ELF-1 (cell line): ENCODE results near the gene DCAF17.
"Not testable (repeated sequence)": the region's sequence is repeated elsewhere in the genome, so short reads cannot be mapped to it uniquely, and the experiment has no call there.

ENCODE experiments used
- DNase-seq: peaks from one replicate; pipeline ENCODE4 v3.0.0-alpha.2; 2016; ENCODE audit warnings: low read depth, low spot score

DCAF17 gene

DNA sequence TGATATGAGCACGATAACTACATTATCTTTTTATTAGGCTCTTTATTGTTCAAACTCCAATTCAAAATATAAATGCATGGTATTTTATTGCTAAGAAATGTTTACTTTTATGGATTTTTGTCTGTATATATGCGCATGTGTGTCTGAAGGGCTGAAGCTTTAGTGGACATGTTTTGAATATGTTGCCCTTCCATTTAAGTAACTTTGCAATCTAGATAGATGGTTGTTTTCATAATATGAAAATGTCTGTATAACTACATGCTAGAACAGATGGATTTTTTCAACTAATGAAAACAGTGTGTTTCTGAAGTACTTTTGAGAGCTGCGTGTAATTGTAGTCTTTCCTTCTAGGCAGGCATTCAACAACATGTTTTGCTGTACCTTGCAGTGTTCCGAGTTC lies 18.7 kb downstream of the DCAF17 start:
- DNase-seq: no peak

DNA sequence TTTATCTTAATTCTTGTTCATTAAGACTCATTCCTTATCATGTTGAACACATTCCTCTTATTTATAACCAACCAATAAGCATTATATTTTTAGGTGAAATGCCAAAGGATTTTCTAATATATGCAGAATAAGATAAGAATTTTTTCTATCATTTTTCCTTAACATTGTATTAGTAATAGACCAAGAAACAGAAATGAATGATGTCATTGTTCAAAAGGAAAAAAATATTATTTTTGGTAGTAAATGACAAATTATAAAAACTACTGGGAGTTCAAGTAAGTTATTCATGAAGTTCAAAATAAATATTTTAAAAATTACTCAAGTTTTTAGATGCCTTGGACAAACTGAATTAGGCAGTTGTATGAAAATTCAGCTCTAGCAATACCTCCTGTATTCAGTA lies 25.5 kb downstream of the DCAF17 start:
- no peak for DNase-seq

DNA sequence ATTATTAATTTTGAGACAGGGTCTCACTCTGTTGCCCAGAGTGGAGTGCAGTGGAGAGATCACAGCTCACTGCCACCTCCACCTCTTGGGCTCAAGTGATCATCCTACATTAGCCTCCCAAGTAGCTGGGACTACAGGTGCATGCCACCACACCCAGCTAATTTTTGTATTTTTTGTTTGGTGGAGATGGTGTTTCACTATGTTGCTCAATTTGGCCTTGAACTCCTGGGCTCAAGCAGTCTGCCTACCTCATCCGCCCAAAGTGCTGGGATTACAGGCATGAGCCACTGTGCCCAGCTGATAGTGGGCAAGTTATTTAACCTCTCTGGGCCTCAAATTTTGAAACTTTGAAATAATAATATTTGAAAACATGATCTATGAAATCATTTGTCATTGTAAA lies 26.5 kb downstream of the DCAF17 start:
- DNase-seq: no peak

DNA sequence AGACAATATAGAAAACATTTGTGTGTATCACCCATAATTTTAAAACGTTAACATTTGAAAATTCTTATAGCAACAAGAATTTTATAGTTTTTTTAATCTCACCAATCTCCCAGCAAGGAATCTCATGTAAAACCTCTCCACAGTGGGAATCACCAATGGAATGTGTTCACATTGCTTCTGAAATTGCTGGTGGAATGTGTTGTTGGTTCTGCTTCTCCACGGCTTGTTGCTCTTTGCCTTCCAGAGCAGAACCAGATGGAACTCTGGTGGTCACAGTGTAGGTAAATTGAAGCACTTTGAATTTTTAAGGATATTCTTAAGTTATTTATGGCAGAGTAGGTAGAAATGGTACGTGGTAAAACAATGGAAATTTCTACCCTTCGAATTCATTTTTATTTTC lies 35.1 kb downstream of the DCAF17 start:
- DNase-seq: peak; percentile 3

DNA sequence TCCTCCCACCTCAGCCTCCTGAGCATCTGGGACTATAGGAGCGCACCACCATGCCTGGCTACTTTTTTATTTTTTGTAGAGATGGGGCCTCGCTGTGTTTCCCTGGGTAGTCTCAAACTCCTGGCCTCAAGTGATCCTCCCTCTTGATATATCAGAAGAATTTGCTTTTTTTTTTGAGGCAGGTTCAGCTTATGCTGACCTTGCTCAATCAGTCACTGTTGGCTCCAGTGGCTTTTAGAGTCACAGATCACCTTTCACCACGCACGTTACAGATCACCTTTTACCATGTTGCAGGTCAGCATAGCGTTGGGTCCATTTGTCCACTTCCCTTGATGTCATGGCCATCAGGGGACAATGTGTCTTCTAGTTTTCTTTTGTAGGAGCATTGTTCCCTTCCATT lies 36.1 kb downstream of the DCAF17 start:
- DNase-seq: no peak

DNA sequence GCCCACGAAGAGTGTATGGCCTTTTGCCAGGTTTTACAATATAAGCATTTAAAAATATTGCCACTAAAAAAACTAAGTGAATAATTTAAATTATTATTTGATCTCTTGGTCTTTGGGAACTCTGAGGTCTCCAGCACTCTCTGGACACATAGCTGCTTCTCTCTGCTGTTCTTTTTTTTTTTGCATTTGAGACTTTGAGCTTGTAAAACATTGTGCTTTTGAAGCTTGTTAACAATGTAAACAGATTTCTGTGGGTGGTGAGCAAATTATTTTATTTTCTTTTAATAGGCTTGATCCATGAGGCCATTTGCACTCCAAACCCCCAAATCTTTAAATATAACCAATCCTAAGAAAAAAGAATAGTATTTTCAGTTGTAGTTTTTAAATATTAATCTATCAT lies 42.0 kb downstream of the DCAF17 start:
- no peak for DNase-seq

DNA sequence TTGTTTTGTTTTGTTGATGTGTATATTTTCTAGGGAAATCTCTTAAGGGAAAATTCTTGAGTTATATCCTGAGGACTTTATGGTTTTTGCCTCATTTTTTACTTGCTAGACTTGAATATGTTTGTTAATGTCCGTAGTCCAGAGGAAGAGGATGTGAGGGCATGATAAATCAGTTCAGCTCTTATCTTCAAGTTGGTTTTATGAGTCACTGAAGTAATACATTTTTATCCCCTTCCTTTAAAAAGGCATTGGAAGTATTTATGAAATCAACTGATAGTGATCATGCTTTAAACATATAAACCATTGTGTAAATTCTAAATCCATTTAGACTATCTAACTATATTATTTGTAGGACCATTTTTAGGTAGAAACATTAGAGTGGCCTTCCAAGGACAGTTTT lies 44.3 kb downstream of the DCAF17 start:
- DNase-seq: no peak

DNA sequence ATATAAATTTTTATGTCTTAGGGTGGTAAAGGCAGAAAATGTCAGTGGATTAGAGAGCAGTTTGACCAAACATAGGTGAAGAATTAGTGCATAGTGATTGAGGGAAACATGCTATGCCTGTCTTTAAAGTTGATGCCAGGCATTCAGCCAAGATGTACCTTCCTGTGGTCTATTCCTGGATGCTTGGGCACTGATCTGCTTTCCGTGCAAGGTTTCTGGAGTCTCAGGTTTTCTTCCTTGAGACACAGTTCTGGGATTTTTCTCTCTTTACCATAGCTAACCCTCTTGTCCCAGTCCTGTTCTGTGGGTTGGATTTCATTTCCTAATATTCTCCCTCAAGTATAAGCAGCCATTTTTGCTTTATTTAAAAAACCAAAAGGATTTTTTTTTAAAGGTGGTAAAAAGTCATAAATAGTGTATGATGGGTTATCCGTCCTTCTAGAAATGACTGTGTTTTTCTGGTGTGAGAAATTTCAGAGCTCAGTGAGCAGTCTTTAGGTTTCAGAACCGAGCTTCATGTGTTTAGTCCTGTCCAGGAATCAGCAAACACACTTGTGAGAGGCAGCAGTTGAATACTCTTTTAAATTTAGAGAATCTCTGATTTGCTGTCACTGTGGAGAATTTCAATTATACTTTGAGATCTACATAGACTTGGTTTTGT lies 45.3 kb downstream of the DCAF17 start:
- DNase-seq: no peak

DNA sequence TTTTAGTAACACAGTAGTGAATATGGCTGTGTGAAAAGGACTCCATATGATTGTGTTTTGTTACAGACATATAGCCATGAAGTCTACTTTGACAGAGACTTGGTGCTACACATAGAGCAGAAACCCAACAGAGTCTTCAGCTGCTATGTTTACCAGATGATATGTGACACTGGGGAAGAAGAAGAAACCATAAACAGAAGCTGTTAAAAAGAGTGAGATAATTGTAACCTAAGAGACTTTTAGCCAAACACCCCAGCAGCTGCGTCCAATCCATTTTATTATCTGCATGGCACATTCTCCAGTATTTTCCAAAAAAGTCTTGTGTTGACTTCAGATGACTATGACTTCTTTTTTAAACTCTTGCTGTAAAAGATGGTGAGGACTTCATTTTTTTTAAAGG lies 46.9 kb downstream of the DCAF17 start:
- no peak for DNase-seq

DNA sequence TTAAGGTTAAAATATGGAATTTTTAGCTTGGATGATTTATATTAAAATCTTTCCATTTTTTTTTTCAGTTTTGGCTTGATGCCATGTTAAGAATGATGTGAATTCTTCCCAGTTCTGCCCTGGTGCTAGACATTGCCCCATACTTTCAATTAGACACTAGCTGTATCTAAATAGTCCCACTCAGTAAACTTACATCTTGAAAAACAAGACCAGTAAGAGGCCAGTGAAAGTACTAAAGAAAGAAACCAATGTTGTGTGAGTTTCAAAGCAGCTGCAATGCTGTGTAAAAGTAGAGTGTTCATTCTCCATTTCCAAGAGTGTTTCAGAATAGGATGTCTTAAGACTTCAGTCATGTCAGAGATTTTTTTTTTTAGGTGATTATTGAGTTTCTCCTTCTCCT lies 48.3 kb downstream of the DCAF17 start:
- no peak for DNase-seq

DNA sequence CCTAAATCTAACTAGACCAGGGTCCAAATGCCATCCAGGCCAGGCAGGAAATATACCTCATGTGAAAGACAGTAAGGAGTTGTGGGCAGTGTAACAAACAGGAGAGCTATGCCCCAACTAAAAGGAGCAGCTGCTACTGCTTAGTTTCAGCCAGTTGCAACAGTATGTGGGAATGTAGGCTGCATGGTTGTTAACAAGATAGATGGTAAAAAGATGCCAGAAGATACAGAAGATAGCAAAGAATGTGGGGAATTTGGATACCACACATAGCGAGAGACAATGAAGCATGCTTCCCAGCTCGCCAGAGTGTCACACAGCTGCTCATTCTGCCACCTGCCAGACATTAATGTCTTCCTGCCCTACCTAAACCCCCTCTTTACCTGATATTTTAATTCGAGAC lies 48.9 kb downstream of the DCAF17 start:
- DNase-seq: peak; percentile 31

DNA sequence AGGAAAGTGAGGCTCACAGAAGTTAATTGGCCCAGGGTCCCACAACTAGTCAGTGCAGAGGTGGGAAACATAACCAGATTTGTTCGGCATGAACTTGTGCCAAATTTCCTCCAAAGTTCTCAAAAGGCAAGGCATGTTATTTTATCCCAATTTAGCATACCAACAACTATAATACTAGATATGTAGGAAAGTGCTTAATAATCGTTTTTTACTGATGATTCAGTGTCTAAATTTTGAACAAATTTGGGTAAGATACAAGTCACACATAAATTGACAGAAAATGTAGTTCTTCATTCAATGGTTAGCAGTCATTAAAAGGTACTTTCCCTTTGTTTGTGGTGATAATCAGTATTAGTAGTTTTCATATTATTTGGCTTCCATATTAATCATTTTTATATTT lies 49.8 kb downstream of the DCAF17 start:
- DNase-seq: no peak

DNA sequence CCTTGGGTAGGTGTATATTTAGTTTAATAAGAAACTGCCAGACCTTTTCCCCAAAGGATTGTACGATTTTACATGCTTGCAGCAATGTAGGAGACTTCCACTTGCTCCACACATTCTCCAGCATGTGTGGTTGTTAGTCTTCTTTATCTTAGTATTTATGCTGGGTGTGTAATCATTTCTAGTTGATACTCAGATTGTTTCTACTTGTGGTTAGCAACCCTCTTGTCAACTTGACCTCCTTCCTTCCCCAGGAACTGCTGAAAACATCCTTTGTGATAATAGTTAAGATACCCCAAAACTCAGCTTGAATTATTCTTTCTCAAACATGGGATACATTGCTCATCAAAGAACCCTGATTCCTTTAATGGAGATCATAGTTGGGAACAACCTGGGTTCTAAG lies 51.1 kb downstream of the DCAF17 start:
- DNase-seq: no peak

DNA sequence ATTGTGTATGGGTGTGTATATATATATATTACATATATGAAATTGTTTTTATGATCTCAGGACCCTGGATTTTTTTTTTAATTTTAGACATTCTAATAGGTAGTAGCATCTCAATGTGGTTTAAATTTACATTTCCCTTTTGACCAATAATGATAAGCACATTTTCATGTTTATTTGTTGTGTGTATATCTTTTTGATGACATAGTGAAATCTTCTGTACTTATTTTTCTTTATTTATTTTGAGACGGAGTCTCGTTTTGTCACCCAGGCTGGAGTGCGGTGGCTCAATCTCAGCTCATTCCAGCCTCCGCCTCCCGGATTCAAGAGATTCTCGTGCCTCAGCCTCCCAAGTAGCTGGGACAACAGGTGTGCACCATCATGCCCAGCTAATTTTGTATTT lies 53.2 kb downstream of the DCAF17 start:
- no peak for DNase-seq

DNA sequence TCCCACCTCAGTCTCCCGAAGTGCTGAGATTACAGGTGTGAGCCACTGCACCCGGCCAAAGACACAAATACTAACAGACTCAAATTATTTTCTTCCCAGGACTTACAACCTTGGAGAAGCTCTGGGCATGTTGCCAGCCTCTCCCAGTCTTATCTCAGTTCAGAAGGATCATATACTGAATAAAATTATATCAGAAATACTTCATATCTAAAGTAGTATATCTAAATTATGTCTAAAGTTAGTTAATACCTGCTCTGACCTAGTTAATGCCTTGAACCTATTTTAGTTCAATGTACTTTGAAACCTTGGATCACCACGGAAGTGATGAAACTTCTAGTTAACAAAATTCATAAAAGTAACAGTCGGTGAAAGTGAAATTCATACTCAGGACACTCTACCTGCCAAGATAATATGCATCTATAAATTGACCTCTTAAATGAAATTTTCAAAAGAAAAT lies 53.8 kb downstream of the DCAF17 start:
- no peak for DNase-seq

DNA sequence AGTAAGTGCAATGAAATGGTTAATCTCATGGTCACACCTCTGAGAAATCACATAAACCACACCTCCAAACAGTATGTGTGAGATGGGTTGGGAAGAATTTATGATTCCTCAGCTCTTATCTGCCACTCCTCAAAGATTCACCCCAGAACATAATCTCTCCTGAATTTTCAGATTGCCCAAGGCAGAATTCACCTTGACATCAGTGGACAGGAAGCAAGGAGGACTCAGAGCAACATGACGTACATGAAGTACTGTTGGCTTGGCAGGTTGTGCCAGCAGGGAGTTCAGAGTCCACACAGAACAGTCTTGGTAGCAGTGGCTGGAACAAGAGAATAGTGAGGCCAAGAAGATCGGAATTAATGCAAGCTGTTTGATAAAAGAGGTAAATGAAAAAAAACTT lies 56.6 kb downstream of the DCAF17 start:
- no peak for DNase-seq

DNA sequence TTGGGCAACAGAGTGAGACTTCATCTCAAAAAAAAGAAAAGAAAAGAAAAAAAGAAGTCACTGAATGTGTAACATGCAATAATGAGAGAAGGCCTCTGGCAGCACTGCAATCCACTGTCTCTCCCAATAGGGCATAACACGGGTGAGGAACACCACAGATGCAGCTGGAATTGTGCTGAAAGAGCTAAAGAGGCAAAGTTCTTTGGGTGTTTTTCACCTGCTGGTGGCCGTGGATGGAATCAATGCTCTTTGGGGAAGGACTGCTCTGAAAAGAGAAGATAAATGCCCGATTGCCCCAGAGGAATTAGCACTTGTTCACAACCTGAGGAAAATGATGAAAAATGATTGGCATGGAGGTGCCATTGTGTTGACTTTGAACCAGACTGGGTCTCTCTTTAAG lies 57.3 kb downstream of the DCAF17 start:
- DNase-seq: no peak

DNA sequence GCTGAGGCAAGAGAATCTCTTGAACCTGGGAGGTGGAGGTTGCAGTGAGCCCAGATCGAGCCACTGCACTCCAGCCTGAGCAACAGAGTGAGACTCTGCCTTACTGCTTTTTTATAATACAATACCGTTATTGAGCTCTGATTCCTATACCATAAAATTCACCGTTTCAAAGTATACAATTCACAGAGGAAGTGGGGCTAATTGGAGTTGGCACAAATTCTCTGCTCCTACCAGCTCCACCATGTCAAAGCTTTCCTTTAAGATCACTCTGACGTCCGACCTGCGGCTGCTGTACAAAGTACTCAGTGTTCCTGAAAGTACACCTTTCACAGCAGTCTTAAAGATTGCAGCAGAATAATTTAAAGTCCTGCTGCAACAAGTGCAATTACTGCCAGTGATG lies 58.6 kb downstream of the DCAF17 start:
- DNase-seq: no peak

DNA sequence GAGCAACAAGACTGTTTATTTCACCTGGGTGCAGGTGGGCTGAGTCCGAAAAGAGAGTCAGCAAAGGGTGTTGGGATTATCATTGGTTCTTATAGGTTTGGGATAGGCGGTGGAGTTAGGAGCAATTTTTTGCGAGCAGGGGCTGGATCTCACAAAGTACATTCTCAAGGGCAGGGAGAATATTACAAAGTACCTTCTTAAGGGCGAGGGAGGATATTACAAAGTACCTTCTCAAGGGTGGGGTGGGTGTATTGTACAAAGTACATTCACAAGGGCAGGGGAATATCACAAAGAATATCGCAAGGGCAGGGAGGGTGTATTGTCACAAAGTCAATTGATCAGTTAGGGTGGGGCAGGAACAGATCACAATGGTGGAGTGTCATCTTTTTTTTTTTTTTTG lies 63.6 kb downstream of the DCAF17 start:
- DNase-seq: not testable (repeated sequence)

DNA sequence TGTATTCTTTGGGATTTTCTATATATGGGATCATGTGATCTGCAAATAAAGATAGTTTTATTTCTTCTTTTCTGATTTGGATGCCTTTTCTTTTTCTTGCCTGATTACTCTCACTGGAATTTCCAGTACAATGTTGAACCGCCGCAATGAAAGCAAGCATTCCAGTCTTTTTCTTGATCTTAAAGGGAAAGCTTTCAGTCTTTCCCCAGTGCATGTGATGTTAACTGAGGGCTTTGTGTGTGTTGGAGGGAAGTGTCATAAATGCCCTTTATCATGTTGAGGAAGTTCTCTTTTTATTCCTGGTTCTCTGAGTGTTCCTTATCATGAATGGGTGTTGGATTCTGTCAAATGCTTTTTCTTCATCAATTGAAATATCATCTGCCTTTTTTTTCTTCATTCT lies 71.3 kb downstream of the DCAF17 start:
- no peak for DNase-seq

DNA sequence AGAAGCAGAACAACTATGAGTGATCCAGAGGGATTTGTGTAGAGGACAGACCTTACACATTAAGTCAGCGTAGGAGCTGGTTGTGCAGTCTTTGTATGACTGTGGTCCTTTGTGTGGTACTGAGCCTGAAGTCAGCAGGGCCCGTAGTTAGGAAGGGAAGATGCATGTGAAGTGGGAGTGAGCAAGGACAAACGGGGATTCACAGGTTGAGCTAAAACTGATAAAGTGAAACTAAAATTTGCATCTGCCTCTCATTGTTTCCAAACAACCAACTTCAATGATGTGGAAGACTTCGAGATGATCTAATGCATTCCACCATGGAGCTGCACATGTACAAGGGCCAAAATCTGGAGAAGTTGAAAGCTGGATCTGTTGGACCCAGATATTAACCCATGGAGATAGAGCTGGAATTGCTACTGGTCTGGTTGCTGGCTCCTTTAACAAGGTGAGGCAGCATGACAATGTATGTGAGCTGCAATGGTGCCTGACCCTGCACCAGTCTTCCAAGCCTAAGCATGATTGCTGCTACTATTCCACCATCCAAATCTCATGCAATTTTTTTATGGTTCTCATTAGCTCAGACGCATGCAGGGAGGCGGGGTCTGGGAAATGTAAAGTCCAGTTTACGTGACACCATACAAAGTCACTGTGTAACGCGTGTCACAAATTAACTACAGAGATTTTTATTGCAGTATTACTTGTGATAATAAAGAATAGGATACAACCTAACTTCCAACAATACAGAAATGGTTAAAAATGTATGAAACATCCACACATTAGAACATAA lies 76.1 kb downstream of the DCAF17 start:
- no peak for DNase-seq

DNA sequence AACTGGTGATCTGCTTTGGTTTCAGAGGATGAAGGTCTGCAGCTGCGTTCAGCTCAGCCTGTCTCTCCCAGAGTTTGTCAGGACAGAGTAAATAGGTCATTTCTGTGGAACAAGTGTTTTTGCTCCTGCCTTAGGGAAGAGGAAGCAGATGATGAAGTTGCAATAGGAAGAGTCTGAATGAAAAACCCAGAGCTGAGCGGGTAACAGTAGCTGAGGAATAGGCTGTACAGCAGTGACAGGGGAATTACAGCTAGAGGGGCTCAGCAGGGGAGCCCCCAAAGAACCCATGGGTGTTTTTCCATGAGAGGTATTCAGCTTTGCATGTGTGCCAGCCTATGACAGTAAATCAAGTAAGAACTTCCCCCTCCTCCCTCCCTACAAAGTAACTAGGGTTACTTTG lies 78.0 kb downstream of the DCAF17 start:
- no peak for DNase-seq

DNA sequence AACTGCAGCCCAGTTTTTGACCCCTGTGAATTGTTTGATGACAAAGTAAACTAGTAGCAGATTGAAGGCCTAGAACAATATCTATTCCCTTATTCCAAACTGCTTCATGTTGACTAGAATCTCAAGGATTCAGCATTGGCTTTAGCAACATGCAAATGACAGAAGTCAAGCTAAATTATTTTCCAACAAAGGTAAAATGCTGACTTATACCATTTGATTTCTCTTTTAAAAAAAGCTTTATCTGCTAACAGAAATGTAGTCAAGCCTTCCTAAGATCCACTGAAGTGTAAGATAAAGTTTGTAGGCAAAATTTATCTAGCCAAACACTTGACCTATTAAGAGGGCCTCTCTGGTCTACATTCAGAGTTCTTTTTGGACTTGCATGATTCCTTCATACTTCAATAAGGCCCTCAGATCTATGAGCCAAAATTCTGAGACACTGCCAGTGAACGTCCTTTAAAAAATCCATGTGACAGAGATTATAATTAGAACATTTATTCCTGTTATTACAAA lies 78.7 kb downstream of the DCAF17 start:
- no peak for DNase-seq
